Stimulated activated CD4-positive, alpha-beta T cell treated with anti-CD3 and anti-CD28 coated beads, Interleukin-12 subunit alpha, Interleukin-12 subunit beta, amount 100 ng/mL, for 24 hours (primary cell): ENCODE measurements around the gene NFATC3.
A peak's percentile ranks its signal among the peaks of the same experiment; 100 is the strongest.

Source experiments
- DNase-seq, 2 experiments: peaks; one replicate each; pipeline ENCODE4 v3.0.0-alpha.2; 2020; ENCODE audit warnings: low read depth in 2 of 2

NFATC3 gene

DNA sequence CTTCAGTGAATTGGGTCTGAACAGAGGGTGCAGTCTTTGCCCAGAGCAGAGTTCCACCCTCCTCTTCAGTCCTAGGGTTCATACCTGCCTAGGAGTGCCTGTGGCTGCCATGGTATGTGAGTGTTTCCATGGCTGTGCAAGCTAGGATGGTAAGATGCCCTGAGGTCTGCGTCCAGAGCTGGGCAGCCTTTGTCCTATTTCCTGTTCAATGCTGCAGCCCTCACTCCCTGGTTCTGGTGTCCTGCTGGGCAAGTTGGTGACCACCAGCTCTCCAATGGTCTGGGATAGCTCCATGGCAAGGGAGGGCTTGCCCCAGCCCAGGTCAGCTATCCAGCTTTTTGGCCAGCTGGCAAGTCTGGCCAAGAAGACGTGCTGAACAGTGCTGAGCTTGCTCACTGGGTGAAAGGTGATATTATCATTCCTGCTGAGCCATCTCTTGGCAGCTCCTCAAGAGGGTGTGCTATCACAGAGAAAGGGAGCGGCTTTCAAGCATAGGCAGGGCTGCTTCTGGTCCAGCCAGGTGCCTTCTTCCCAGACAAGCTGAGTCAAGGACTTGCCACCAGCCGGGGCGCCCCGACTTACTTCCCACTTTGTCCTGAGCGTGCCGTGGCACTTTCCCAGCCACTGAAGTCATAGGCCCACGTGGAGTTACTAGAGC is 13.0 kb upstream of the NFATC3 start:
- no peak for DNase-seq

DNA sequence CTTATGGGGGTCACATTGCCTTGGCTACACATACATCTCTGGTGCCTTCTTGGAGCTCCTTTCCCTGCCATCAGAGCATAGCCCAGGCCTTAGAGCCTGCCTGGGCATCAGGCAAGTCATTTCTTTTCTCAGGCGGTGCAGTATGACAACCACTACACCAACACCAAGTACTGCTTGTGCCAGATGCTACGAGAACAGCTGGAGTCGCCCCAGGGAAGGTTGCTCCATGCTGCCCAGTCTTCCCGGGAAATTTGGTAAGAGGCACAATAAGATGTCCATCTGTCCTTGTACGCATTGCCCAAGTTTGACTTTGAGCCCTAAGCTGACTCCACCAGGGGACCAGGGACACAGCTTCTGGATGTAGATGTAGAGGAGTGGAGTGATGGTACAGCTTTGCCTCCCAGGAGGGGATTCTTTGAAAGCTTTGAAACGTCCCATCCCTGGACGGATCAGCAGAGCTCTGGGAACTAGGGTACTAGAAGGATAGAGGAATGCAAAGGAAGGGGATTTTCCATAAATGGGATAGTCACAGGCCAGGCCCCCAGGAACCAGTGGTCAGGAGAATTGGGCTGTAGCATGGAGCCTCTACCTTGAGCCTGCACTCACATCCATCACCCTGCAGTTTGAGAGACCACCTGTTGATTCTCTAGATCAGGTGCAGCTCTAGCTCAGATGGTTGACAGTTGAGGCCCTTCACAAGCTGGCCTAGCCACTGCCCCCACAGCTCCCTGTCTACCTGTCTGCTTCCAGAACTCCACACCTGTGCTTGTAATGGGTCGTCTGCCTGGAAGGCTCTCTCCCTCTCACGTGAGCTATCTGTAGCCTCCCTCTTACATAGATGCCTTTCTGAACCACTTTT is 11.0 kb upstream of the NFATC3 start:
- no peak for DNase-seq

- DNase-seq: no peak
Observed at GRCh38 chr16:68074850-68075555, 10.2 kb upstream of the NFATC3 start.

DNA sequence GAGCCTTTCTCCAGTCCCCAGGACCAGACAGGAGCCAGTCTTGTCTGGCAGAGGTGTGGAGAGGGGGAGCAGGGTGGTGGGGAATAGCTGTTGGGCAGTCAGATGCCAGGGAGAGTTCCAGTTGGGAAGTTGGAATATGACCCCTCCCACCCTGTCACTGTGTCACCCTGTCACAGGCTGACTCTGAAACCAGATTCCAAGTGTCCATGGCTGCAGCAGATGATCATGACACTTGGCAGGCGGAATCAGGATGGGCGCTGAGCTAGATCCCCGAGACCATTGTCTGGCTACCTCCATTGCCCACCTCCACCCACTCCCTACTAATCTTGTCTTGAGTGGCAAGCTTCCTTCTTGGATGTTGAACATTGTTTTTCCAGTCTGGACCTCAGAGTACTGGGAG is 9.2 kb upstream of the NFATC3 start:
- DNase-seq: no peak

- no peak for DNase-seq
Observed at GRCh38 chr16:68076560-68076959, 8.6 kb upstream of the NFATC3 start.

GRCh38 chr16:68077866-68078700 is 7.1 kb upstream of the NFATC3 start:
- DNase-seq: no peak

- DNase-seq: no peak
Observed at GRCh38 chr16:68078701-68079375, 6.3 kb upstream of the NFATC3 start.

DNA sequence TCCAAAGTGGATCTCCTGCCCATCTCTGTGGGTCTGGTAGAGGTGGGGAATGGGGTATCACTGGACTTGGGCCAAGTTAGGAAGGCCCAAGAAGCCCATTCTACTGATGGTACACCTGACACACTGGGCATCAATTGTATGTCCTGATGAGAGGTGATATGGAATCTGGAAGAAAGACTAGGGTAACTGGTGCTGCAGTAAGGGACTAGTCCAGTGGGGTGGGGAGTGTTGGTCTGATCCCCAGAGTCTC is 5.9 kb upstream of the NFATC3 start:
- DNase-seq: no peak

GRCh38 chr16:68079626-68080344 is 5.4 kb upstream of the NFATC3 start:
- DNase-seq: peak; percentile 41 to 72

GRCh38 chr16:68081861-68082628 is 3.1 kb upstream of the NFATC3 start:
- DNase-seq: no peak

- no peak for DNase-seq
Observed at GRCh38 chr16:68082629-68083238, 2.4 kb upstream of the NFATC3 start.

DNA sequence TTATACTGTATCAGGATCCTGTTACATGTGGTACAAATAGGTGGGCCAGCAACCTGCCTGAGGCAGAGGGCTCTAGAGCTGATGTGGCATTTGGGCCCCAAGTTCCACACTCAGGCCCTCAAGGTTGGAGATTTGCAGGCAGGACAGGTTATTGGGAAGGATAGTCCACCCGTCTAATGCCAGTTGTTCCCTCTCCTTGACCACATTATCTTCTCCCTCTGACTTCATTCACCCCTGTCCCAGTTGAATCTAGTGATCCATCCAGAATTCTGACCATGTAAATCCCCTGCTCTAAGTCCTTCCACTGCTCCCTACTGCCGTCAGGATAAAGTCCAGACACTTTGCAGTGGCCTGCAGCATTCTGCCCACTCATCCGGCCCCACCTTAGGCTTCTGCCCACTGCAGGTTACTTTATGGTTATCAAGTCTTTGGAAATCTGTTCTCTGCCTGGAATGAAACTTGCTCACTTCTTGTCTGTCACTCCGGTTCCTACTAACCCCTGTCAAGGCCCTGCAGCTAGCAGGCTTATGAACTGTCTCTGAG is 1.9 kb upstream of the NFATC3 start:
- no peak for DNase-seq

GRCh38 chr16:68083861-68084503 is 1.2 kb upstream of the NFATC3 start:
- no peak for DNase-seq

DNA sequence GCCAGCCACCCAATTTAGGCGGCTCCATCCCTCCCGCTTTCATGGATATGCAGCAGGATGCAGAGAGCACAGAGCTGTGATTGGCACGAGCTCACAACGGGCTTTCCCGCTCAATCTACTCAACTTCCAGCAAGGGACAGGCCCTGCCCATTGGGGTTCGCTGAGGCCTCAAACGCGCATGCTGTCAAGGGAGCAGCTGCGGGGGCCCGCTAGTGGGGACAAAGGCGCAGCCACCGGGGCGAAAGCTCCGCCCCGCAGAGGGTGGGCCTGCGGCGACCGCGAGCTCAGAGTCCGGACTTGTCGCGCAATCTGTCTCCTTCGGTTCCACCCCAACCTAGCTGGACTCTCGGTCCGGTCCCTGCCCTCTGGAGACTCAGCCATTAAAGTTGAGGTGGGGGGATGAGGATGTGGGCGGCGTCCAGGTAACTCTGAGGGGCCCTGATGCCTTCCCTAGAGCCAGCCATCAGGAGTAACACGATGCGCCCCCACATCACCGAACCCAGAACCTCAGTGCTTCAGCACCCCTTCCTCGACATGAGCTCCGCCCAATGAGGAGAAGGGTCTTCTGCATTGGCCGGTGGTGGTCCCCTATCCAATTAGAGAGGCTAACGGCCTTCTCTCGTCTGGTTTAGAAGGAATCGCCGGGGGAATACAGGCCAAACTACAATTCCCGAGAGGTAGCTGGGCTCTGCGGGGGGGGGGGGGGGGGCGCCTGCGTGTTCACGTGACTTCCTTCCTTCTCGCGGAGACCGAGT is 489 bp upstream of the NFATC3 start:
- peak; percentile 76 to 84 for DNase-seq

- DNase-seq: no peak
Observed at GRCh38 chr16:68086336-68086841, 1.2 kb downstream of the NFATC3 start.

GRCh38 chr16:68086860-68087268 is 1.7 kb downstream of the NFATC3 start:
- no peak for DNase-seq

DNA sequence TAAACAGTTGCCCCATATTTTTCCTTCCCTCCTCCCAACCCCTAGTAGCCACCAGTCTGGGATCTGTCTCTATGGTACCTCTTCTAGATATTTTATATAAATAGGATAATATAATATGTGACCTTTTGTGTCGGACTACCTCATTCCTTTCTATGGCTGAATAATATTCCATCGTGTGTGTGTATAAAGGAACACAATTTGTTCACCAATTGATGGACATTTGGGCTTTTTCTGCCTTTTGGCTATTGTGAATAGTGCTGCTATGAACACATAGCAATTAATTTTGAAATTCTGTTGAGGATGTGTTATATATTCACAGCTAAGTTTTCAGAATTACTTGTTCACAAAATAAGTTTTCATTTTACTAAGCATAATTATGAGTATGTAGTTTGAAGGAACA is 2.5 kb downstream of the NFATC3 start:
- DNase-seq: no peak
